ENCODE data around the gene DGCR6L.
"Not testable (repeated sequence)": the region's sequence is repeated elsewhere in the genome, so short reads cannot be mapped to it uniquely, and the experiment has no call there.

The DGCR6L gene

GRCh38 chr22:20283674-20284066, 36.2 kb downstream of the DGCR6L start:
- Histone ChIP-seq H3K9me3 (ENCODE audit: control insufficient read depth, low read depth, low read length) (no peaks in the 10 kb centered on the region), H3K9ac (ENCODE audit: low read length) (no peak overlapping the region), H3K4me1 (ENCODE audit: control insufficient read depth, low read depth, low read length) (no peaks in the 10 kb centered on the region), H3K36me3 (ENCODE audit: control insufficient read depth, low read depth, low read length) (no peaks in the 10 kb centered on the region), H3K27ac (ENCODE audit: low read length) (no peak overlapping the region), H3K4me3 (ENCODE audit: low read length) (no peak overlapping the region), H3K27me3 (ENCODE audit: control insufficient read depth, insufficient read depth, low read length) (no peaks in the 10 kb centered on the region)

GRCh38 chr22:20282901-20283673, 36.8 kb downstream of the DGCR6L start:
- no peaks in the 10 kb centered on the region for H3K4me1 ChIP-seq (ENCODE audit: control insufficient read depth, low read depth, low read length)

GRCh38 chr22:20281891-20282290, 38.0 kb downstream of the DGCR6L start:
- Histone ChIP-seq H3K4me1 (ENCODE audit: control insufficient read depth, low read depth, low read length) (no peaks in the 10 kb centered on the region), H3K9ac (ENCODE audit: low read length) (no peak overlapping the region), H3K9me3 (ENCODE audit: control insufficient read depth, low read depth, low read length) (no peaks in the 10 kb centered on the region), H3K27ac (ENCODE audit: low read length) (no peak overlapping the region), H3K36me3 (ENCODE audit: control insufficient read depth, low read depth, low read length) (no peaks in the 10 kb centered on the region), H3K27me3 (ENCODE audit: control insufficient read depth, insufficient read depth, low read length) (no peaks in the 10 kb centered on the region), H3K4me3 (ENCODE audit: low read length) (no peak overlapping the region)

More at GRCh38 chr22:20282901-20283673, 36.8 kb downstream of the DGCR6L start:
- H3K9me3 ChIP-seq (ENCODE audit: control insufficient read depth, low read depth, low read length), result no peaks in the 10 kb centered on the region
- no peaks in the 10 kb centered on the region for H3K36me3 ChIP-seq (ENCODE audit: control insufficient read depth, low read depth, low read length)
- H3K27me3 ChIP-seq (ENCODE audit: control insufficient read depth, insufficient read depth, low read length), result no peaks in the 10 kb centered on the region
- H3K9ac ChIP-seq (ENCODE audit: low read length), result no peak overlapping the region
- no peak overlapping the region for H3K4me3 ChIP-seq (ENCODE audit: low read length)
- H3K27ac ChIP-seq (ENCODE audit: low read length), result no peak overlapping the region

- H3K36me3 ChIP-seq (ENCODE audit: control insufficient read depth, low read depth, low read length); H3K4me3 ChIP-seq (ENCODE audit: low read length); H3K27me3 ChIP-seq (ENCODE audit: control insufficient read depth, insufficient read depth, low read length); H3K9ac ChIP-seq (ENCODE audit: low read length); H3K9me3 ChIP-seq (ENCODE audit: control insufficient read depth, low read depth, low read length); H3K4me1 ChIP-seq (ENCODE audit: control insufficient read depth, low read depth, low read length); H3K27ac ChIP-seq (ENCODE audit: low read length): not testable (repeated sequence)
Observed at GRCh38 chr22:20281473-20281872, 38.4 kb downstream of the DGCR6L start.

- Histone ChIP-seq H3K36me3 (ENCODE audit: control insufficient read depth, low read depth, low read length) (no peaks in the 10 kb centered on the region), H3K9ac (ENCODE audit: low read length) (no peak overlapping the region), H3K9me3 (ENCODE audit: control insufficient read depth, low read depth, low read length) (no peaks in the 10 kb centered on the region), H3K27ac (ENCODE audit: low read length) (no peak overlapping the region), H3K27me3 (ENCODE audit: control insufficient read depth, insufficient read depth, low read length) (no peaks in the 10 kb centered on the region), H3K4me1 (ENCODE audit: control insufficient read depth, low read depth, low read length) (no peaks in the 10 kb centered on the region), H3K4me3 (ENCODE audit: low read length) (no peak overlapping the region)
Observed at GRCh38 chr22:20280866-20281265, 39.0 kb downstream of the DGCR6L start.

GRCh38 chr22:20280163-20280562, 39.7 kb downstream of the DGCR6L start:
- H3K27me3 ChIP-seq (ENCODE audit: control insufficient read depth, insufficient read depth, low read length); H3K4me1 ChIP-seq (ENCODE audit: control insufficient read depth, low read depth, low read length); H3K4me3 ChIP-seq (ENCODE audit: low read length): not testable (repeated sequence)

GRCh38 chr22:20279662-20280134, 40.2 kb downstream of the DGCR6L start:
- Histone ChIP-seq H3K9me3 (ENCODE audit: control insufficient read depth, low read depth, low read length) (no peaks in the 10 kb centered on the region), H3K27ac (ENCODE audit: low read length) (no peak overlapping the region), H3K9ac (ENCODE audit: low read length) (no peak overlapping the region), H3K36me3 (ENCODE audit: control insufficient read depth, low read depth, low read length) (no peaks in the 10 kb centered on the region), H3K4me3 (ENCODE audit: low read length) (no peak overlapping the region), H3K4me1 (ENCODE audit: control insufficient read depth, low read depth, low read length) (no peaks in the 10 kb centered on the region), H3K27me3 (ENCODE audit: control insufficient read depth, insufficient read depth, low read length) (no peaks in the 10 kb centered on the region)

More at GRCh38 chr22:20280163-20280562, 39.7 kb downstream of the DGCR6L start:
- not testable (repeated sequence) for H3K36me3 ChIP-seq (ENCODE audit: control insufficient read depth, low read depth, low read length); H3K9me3 ChIP-seq (ENCODE audit: control insufficient read depth, low read depth, low read length); H3K27ac ChIP-seq (ENCODE audit: low read length); H3K9ac ChIP-seq (ENCODE audit: low read length)

GRCh38 chr22:20278726-20279490, 41.0 kb downstream of the DGCR6L start:
- H3K27me3 ChIP-seq (ENCODE audit: control insufficient read depth, insufficient read depth, low read length); H3K4me1 ChIP-seq (ENCODE audit: control insufficient read depth, low read depth, low read length); H3K9ac ChIP-seq (ENCODE audit: low read length); H3K36me3 ChIP-seq (ENCODE audit: control insufficient read depth, low read depth, low read length); H3K4me3 ChIP-seq (ENCODE audit: low read length); H3K9me3 ChIP-seq (ENCODE audit: control insufficient read depth, low read depth, low read length); H3K27ac ChIP-seq (ENCODE audit: low read length): not testable (repeated sequence)

- H3K4me3 ChIP-seq (ENCODE audit: low read length); H3K27ac ChIP-seq (ENCODE audit: low read length); H3K27me3 ChIP-seq (ENCODE audit: control insufficient read depth, insufficient read depth, low read length); H3K9ac ChIP-seq (ENCODE audit: low read length); H3K9me3 ChIP-seq (ENCODE audit: control insufficient read depth, low read depth, low read length); H3K4me1 ChIP-seq (ENCODE audit: control insufficient read depth, low read depth, low read length); H3K36me3 ChIP-seq (ENCODE audit: control insufficient read depth, low read depth, low read length): not testable (repeated sequence)
Observed at GRCh38 chr22:20277936-20278635, 41.8 kb downstream of the DGCR6L start.

GRCh38 chr22:20276468-20276867, 43.4 kb downstream of the DGCR6L start:
- Histone ChIP-seq H3K27ac (ENCODE audit: low read length) (no peak overlapping the region), H3K4me3 (ENCODE audit: low read length) (no peak overlapping the region), H3K27me3 (ENCODE audit: control insufficient read depth, insufficient read depth, low read length) (no peaks in the 10 kb centered on the region), H3K4me1 (ENCODE audit: control insufficient read depth, low read depth, low read length) (no peaks in the 10 kb centered on the region), H3K36me3 (ENCODE audit: control insufficient read depth, low read depth, low read length) (no peaks in the 10 kb centered on the region), H3K9me3 (ENCODE audit: control insufficient read depth, low read depth, low read length) (no peaks in the 10 kb centered on the region), H3K9ac (ENCODE audit: low read length) (no peak overlapping the region)

GRCh38 chr22:20275836-20276235, 44.0 kb downstream of the DGCR6L start:
- no peaks in the 10 kb centered on the region for H3K27me3 ChIP-seq (ENCODE audit: control insufficient read depth, insufficient read depth, low read length)
- no peak overlapping the region for H3K9ac ChIP-seq (ENCODE audit: low read length)
- H3K27ac ChIP-seq (ENCODE audit: low read length), result no peak overlapping the region
- no peaks in the 10 kb centered on the region for H3K36me3 ChIP-seq (ENCODE audit: control insufficient read depth, low read depth, low read length)
- H3K4me3 ChIP-seq (ENCODE audit: low read length), result no peak overlapping the region
- no peaks in the 10 kb centered on the region for H3K9me3 ChIP-seq (ENCODE audit: control insufficient read depth, low read depth, low read length)
- no peaks in the 10 kb centered on the region for H3K4me1 ChIP-seq (ENCODE audit: control insufficient read depth, low read depth, low read length)
